Neural progenitor cell (in vitro differentiated cells): ENCODE measurements around the gene GPNMB. TPM values are rescaled to one million over a fixed set of nuclear protein-coding genes. Genes with fewer than 3 reads are reported as not detected.
"Not testable (repeated sequence)": the region's sequence is repeated elsewhere in the genome, so short reads cannot be mapped to it uniquely, and the experiment has no call there.

ENCODE experiments used
- DNase-seq: peaks from one replicate; pipeline ENCODE4 v3.0.0-alpha.2; 2016; ENCODE audit warnings: low spot score
- H2AFZ ChIP-seq: fragments of 200-600 bp; sonication (generic); replicated peaks from 2 replicates; pipeline ENCODE4 v1.6.1; 2016; ENCODE audit warnings: antibody characterized with exemption
- H3F3A ChIP-seq: fragments of 200-600 bp; sonication (generic); 2 replicates; pipeline ENCODE4 v1.6.1; 2016; ENCODE audit warnings: antibody characterized with exemption, low read depth
- H3K27ac ChIP-seq: fragments of 200-600 bp; sonication (generic); 2 replicates; pipeline ENCODE4 v1.5.1; 2016; ENCODE audit warnings: mild to moderate bottlenecking
- H3K27me3 ChIP-seq: fragments of 200-600 bp; sonication (generic); 2 replicates; pipeline ENCODE4 v1.6.1; 2016; ENCODE audit warnings: mild to moderate bottlenecking, moderate library complexity
- H3K36me3 ChIP-seq: fragments of 200-600 bp; sonication (generic); 2 replicates; pipeline ENCODE4 v1.5.1; 2016
- H3K4me1 ChIP-seq: fragments of 200-600 bp; sonication (generic); 2 replicates; pipeline ENCODE4 v1.6.1; 2016; ENCODE audit warnings: mixed run types
- H3K4me2 ChIP-seq: fragments of 200-600 bp; sonication (generic); 2 replicates; pipeline ENCODE4 v1.6.1; 2016
- H3K4me3 ChIP-seq: fragments of 200-600 bp; sonication (generic); 2 replicates; pipeline ENCODE4 v1.5.1; 2016
- H3K79me2 ChIP-seq: fragments of 200-600 bp; sonication (generic); 2 replicates; pipeline ENCODE4 v1.6.1; 2016; ENCODE audit warnings: low read depth
- H3K9ac ChIP-seq: fragments of 200-600 bp; sonication (generic); 2 replicates; pipeline ENCODE4 v1.6.1; 2016
- H3K9me3 ChIP-seq: fragments of 200-600 bp; sonication (generic); 2 replicates; pipeline ENCODE4 v1.5.1; 2016; ENCODE audit warnings: low read depth
- H4K20me1 ChIP-seq: fragments of 200-600 bp; sonication (generic); 2 replicates; pipeline ENCODE4 v1.6.1; 2016; ENCODE audit warnings: low read depth
- H3K27ac Mint-ChIP-seq: 3 replicates; pipeline ENCODE4 v1.8.0; 2021; ENCODE audit warnings: mixed read lengths
- H3K27me3 Mint-ChIP-seq: 2 replicates; pipeline ENCODE4 v1.8.0; 2022; ENCODE audit warnings: low read depth, mild to moderate bottlenecking, inconsistent platforms, moderate library complexity, mixed read lengths; ENCODE audit not compliant: insufficient read depth
- H3K36me3 Mint-ChIP-seq: 3 replicates; pipeline ENCODE4 v1.8.0; 2021; ENCODE audit warnings: mixed read lengths
- H3K4me1 Mint-ChIP-seq: 3 replicates; pipeline ENCODE4 v1.8.0; 2021; ENCODE audit warnings: mixed read lengths
- H3K4me3 Mint-ChIP-seq: 3 replicates; pipeline ENCODE4 v1.8.0; 2021; ENCODE audit warnings: mild to moderate bottlenecking, moderate library complexity, mixed read lengths
- H3K9me3 Mint-ChIP-seq: 3 replicates; pipeline ENCODE4 v1.8.0; 2020; ENCODE audit warnings: mixed read lengths
- EZH2 ChIP-seq: fragments of 200-600 bp; sonication (generic); IDR thresholded peaks from 2 replicates; pipeline ENCODE4 v1.6.1; 2017; ENCODE audit warnings: antibody characterized with exemption, mild to moderate bottlenecking, moderate library complexity
- EZH2phosphoT487 ChIP-seq: fragments of 200-600 bp; sonication (generic); IDR thresholded peaks from 2 replicates; pipeline ENCODE4 v1.6.1; 2017; ENCODE audit warnings: antibody characterized with exemption
- total RNA-seq: library from RNA; depleted of rRNA; stranded (reverse); fragments of >200 nt; gene quantifications from 2 replicates; pipeline ENCODE4 v1.2.3, GENCODE V29; 2015; ENCODE audit warnings: low replicate concordance
- TF ChIP-seq, protein P1 (sequence below): fragments of 200-600 bp; sonication (generic); IDR thresholded peaks from 2 replicates; pipeline ENCODE4 v1.5.1; 2017; ENCODE audit warnings: antibody characterized with exemption, mild to moderate bottlenecking

The GPNMB gene
- total RNA-seq, 1 donor from 2014 or later = not detected

DNA sequence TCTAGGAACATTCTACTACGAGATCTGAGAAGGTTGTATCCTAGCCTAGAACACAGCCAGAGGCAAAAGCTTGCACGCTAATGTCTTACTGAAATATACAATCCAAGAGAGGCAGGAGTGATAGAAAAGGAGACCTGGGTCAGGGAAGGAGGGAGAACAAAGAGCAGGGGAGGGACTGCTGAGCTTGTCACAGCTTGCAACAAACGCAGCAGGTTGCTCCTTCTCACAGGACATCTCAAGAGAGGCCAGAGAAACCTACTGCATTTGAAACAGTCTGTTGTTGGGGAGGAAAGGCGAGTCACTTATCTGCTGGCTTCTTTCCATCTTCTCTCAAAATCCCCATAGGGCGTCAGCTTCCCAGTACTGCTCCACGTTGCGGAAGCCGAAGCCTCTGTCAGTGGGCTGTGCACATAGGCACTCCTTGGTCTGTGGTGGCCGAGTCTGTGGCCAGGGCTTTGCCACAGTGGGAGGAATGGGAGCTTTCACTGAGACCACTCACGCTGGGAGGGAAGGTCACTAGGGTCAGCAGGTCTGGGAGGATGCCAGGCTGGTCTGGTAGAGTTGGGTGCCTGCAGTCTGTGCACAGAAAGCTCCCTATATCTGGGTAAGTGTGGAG lies 25.8 kb upstream of the GPNMB start:
- peak overlapping the region; percentile 56 for H3K4me2 ChIP-seq
- no peaks in the 10 kb centered on the region for H4K20me1 ChIP-seq
- peak overlapping the region; percentile 19 for H3K27ac Mint-ChIP-seq
- no peaks in the 10 kb centered on the region for H3K79me2 ChIP-seq
- no peak overlapping the region for H3K4me3 ChIP-seq
- no peaks in the 10 kb centered on the region for H3K36me3 ChIP-seq
- H3K4me3 Mint-ChIP-seq = no peak overlapping the region
- H3K9me3 Mint-ChIP-seq = no peaks in the 10 kb centered on the region
- peak overlapping the region; percentile 94 for H2AFZ ChIP-seq
- H3K9me3 ChIP-seq = no peaks in the 10 kb centered on the region
- peaks cover 24% of the 10 kb centered on the region for H3K4me1 ChIP-seq
- no peaks in the 10 kb centered on the region for H3K36me3 Mint-ChIP-seq
- peaks cover 2% of the 10 kb centered on the region for H3K27me3 Mint-ChIP-seq
- H3K27ac ChIP-seq = peak overlapping the region; percentile 58
- no peaks in the 10 kb centered on the region for H3F3A ChIP-seq
- H3K4me1 Mint-ChIP-seq = peaks cover 26% of the 10 kb centered on the region
- DNase-seq = peak; percentile 20
- H3K27me3 ChIP-seq = no peaks in the 10 kb centered on the region
- no peak overlapping the region for H3K9ac ChIP-seq
- TF ChIP-seq EZH2 (no peak), EZH2phosphoT487 (no peak)
- TF ChIP-seq, protein P1, sequence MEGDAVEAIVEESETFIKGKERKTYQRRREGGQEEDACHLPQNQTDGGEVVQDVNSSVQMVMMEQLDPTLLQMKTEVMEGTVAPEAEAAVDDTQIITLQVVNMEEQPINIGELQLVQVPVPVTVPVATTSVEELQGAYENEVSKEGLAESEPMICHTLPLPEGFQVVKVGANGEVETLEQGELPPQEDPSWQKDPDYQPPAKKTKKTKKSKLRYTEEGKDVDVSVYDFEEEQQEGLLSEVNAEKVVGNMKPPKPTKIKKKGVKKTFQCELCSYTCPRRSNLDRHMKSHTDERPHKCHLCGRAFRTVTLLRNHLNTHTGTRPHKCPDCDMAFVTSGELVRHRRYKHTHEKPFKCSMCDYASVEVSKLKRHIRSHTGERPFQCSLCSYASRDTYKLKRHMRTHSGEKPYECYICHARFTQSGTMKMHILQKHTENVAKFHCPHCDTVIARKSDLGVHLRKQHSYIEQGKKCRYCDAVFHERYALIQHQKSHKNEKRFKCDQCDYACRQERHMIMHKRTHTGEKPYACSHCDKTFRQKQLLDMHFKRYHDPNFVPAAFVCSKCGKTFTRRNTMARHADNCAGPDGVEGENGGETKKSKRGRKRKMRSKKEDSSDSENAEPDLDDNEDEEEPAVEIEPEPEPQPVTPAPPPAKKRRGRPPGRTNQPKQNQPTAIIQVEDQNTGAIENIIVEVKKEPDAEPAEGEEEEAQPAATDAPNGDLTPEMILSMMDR = no peak

DNA sequence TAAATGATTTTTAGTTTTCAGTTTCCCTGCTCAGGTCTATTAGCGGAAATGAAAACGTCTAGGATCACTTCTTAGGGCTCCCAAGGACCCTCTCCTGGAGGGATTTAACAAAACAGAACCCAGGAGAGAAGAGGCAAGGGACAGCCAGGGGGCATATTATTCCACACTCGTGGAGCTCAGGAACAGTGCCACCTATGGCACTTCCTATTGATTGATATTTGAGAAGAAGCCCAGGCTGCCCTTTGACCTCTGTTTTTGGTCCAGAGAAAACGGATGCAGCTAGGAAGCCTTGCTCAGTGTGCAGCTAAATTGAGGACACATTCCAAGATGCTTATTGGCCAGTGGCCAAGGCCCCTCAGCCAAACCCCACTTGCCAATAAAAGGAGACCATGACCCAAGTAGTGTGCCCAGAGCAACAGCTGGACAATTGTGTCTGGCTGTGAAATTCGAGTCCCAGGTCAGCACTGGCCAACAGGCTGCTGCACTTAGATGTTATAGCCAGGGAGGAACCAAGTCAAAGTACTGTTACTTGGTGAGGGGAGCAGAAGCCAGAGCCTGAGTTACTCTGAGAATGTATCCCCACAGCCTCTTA lies 24.0 kb upstream of the GPNMB start:
- H3K4me3 Mint-ChIP-seq = no peak overlapping the region
- peaks cover 2% of the 10 kb centered on the region for H3K27me3 Mint-ChIP-seq
- H3K36me3 Mint-ChIP-seq = no peaks in the 10 kb centered on the region
- Histone ChIP-seq H3K4me1 (peaks cover 24% of the 10 kb centered on the region), H3K9me3 (no peaks in the 10 kb centered on the region), H3K27ac (no peak overlapping the region), H3F3A (no peaks in the 10 kb centered on the region), H3K4me3 (no peak overlapping the region), H4K20me1 (no peaks in the 10 kb centered on the region), H2AFZ (no peak overlapping the region), H3K79me2 (no peaks in the 10 kb centered on the region), H3K27me3 (no peaks in the 10 kb centered on the region), H3K4me2 (no peak overlapping the region), H3K36me3 (no peaks in the 10 kb centered on the region), H3K9ac (no peak overlapping the region)
- peaks cover 26% of the 10 kb centered on the region for H3K4me1 Mint-ChIP-seq
- H3K27ac Mint-ChIP-seq = no peak overlapping the region
- TF ChIP-seq EZH2 (no peak), EZH2phosphoT487 (no peak)
- TF ChIP-seq, protein P1 = no peak
- H3K9me3 Mint-ChIP-seq = no peaks in the 10 kb centered on the region
- DNase-seq = peak; percentile 10

DNA sequence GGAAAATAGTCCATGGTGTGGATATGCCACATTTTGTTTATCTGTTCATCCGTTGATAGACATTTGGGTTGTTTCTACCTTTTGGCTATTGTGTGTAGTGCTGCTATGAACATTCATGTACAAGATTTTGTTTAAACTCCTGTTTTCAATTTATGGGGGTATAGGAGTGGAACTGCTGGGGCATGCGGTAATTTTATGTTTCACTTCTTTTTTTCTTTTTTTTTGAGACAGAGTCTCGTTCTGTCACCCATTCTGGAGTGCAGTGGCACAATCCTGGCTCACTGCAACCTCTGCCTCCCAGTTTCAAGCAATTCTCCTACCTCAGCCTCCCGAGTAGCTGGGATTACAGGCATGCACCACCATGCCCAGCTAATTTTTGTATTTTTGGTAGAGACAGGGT lies 22.2 kb upstream of the GPNMB start:
- H3K4me1 ChIP-seq = peaks cover 24% of the 10 kb centered on the region
- not testable (repeated sequence) for H3K4me3 ChIP-seq, H3K27ac ChIP-seq, H4K20me1 ChIP-seq, DNase-seq, H3K79me2 ChIP-seq, H3K9me3 ChIP-seq, H3K9ac ChIP-seq, H3K9me3 Mint-ChIP-seq, H3K4me2 ChIP-seq, H3K27me3 Mint-ChIP-seq, H3K27ac Mint-ChIP-seq, H2AFZ ChIP-seq, H3K4me3 Mint-ChIP-seq, H3K36me3 Mint-ChIP-seq, H3K36me3 ChIP-seq, H3F3A ChIP-seq, H3K27me3 ChIP-seq
- peaks cover 26% of the 10 kb centered on the region for H3K4me1 Mint-ChIP-seq

DNA sequence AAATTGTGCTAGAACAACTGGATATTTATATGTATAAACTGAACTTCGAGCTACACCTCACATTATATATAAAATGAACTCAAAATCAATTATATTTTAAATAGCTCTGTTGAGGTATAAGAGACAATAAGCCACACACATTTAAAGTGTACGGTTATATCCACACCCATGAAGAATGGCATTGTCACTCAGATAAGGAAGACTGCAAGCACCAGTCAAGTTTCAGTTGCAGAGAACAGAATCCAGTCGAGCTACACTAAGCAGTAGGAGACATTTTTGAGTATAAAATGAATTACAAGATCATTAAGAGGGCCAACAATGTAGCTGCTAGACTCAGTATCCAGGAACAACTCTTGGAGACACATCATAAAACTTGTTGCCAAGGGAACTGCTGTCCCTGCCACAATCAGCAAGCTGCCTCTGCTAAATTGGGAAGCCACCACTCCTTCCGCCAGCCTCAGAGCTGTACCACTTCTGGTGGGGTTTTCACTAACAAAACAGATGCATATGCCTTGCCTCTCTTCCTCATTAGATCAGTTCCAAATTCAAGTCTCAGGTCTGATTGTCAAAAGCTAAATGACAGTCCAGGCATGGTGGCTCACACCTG lies 19.6 kb upstream of the GPNMB start:
- Mint-ChIP-seq H3K27ac (no peak overlapping the region), H3K36me3 (peaks cover 2% of the 10 kb centered on the region), H3K27me3 (peaks cover 5% of the 10 kb centered on the region), H3K4me1 (peaks cover 26% of the 10 kb centered on the region), H3K9me3 (peaks cover 5% of the 10 kb centered on the region), H3K4me3 (no peak overlapping the region)
- peaks cover 16% of the 10 kb centered on the region for H3K4me1 ChIP-seq
- peaks cover 10% of the 10 kb centered on the region for H3F3A ChIP-seq
- no peak for DNase-seq
- TF ChIP-seq, protein P1 = no peak
- TF ChIP-seq EZH2 = no peak
- TF ChIP-seq EZH2phosphoT487 = no peak
- no peak overlapping the region for H2AFZ ChIP-seq
- H3K9me3 ChIP-seq = no peaks in the 10 kb centered on the region
- no peak overlapping the region for H3K4me2 ChIP-seq
- no peaks in the 10 kb centered on the region for H3K79me2 ChIP-seq
- H3K36me3 ChIP-seq = no peaks in the 10 kb centered on the region
- H3K4me3 ChIP-seq = no peak overlapping the region
- H3K27me3 ChIP-seq = no peaks in the 10 kb centered on the region
- H3K9ac ChIP-seq = no peak overlapping the region
- H4K20me1 ChIP-seq = no peaks in the 10 kb centered on the region
- no peak overlapping the region for H3K27ac ChIP-seq
